Measurements from ENCODE around the gene STK11IP. TPM values are rescaled to one million over a fixed set of nuclear protein-coding genes. Genes with fewer than 3 reads are reported as not detected.

The STK11IP gene
- total and polyA plus RNA-seq, 2 of the 13 experiments (the other 11 are each of a cell fraction or from before 2014, with no cell fraction given) = 12.8 to 24.0 TPM

DNA sequence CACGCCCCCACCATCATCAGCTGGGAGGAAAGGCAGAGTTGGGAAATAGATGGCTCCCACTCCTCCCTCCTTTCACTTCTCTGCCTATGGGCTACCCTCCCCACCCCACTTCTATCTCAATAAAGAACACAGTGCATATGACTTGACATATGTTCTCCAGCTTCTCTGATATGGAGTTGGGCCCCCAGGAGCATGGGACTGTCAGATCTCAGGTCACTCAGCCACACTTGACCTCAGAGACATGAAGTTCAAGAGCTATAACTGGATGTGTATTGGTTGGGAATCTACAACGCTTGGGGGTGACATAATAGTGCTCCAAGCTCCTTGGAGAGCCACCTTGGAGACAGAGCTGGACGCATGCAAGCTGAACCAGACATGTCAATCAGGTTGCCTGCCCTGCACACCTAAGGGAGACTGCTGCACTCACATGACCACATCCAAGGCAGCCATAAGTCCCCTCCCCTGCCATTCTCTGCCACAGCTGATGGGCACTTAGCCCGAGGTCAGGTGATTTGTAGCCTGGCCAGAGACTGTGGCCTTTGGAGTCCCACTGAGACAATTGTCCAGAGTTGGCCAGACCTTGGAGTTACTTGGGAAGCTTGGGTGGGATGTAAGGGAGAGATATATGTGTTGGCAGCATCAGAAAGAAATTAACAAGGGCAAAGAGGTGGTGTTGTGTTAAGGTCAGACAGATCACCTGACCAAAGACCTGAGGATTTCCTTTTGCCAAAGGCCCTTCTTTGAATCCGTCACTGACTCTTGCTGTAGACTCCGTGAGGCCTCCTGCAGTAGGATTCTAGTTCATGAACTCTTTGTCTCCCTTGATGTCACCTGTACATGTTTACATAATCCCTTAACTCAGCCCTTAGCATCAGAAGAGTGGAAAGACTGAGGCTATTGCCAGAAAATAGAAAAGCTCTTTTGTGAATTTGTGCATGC, 21.8 kb upstream of the STK11IP start (continued):
- TF ChIP-seq TFAP4 (IDR thresholded peaks at IDR 0.05; ENCODE audit: borderline replicate concordance, low read depth) = peak; percentile 46; the same call in 1 of the 2 replicates
- TF ChIP-seq DRAP1 (CRISPR knock-in tag; IDR thresholded peaks at IDR 0.05) = peak; percentile 43; the same call in 1 of the 2 replicates
- TF ChIP-seq RBM39 (IDR thresholded peaks at IDR 0.05; ENCODE audit: low read depth, low read length, poor library complexity, severe bottlenecking) = no peak
- no peak for TF ChIP-seq ONECUT2 (CRISPR knock-in tag; IDR thresholded peaks at IDR 0.05)
- no peak for TF ChIP-seq HNRNPL (IDR thresholded peaks at IDR 0.05; ENCODE audit: low read depth, low read length)
- 0 out of 2 replicates have a peak, but pooled peaks have one; percentile 27 for TF ChIP-seq IRX3 (CRISPR knock-in tag; IDR thresholded peaks at IDR 0.05; ENCODE audit: borderline replicate concordance, low read depth)
- no peak for TF ChIP-seq MED8 (CRISPR knock-in tag; IDR thresholded peaks at IDR 0.05; ENCODE audit: insufficient replicate concordance)
- no peak for TF ChIP-seq ZSCAN25 (CRISPR knock-in tag; IDR thresholded peaks at IDR 0.05)
- TF ChIP-seq NR1H2 (CRISPR knock-in tag; IDR thresholded peaks at IDR 0.05; ENCODE audit: borderline replicate concordance, low read depth) = no peak
- no peak; the same call in 1 of the 2 replicates for TF ChIP-seq TRIM24 (CRISPR knock-in tag; IDR thresholded peaks at IDR 0.05)
- TF ChIP-seq ZNF430 (CRISPR knock-in tag; IDR thresholded peaks at IDR 0.05) = no peak
- no peak for TF ChIP-seq ZNF878 (CRISPR knock-in tag; IDR thresholded peaks at IDR 0.05)
- no peak for TF ChIP-seq SIX1 (CRISPR knock-in tag; IDR thresholded peaks at IDR 0.05; ENCODE audit: borderline replicate concordance)
- TF ChIP-seq ZFP1 (CRISPR knock-in tag; IDR thresholded peaks at IDR 0.05) = no peak
- TF ChIP-seq SOX5 (CRISPR knock-in tag; IDR thresholded peaks at IDR 0.05; ENCODE audit: borderline replicate concordance) = no peak
- TF ChIP-seq ZFX (CRISPR knock-in tag; IDR thresholded peaks at IDR 0.05; ENCODE audit: low read depth) = peak; percentile 35
- no peak for TF ChIP-seq MXD4 (CRISPR knock-in tag; IDR thresholded peaks at IDR 0.05)
- TF ChIP-seq ZNF598 (CRISPR knock-in tag; IDR thresholded peaks at IDR 0.05; ENCODE audit: borderline replicate concordance) = 0 out of 2 replicates have a peak, but pooled peaks have one; percentile 35
- TF ChIP-seq NR2F1 (CRISPR knock-in tag; IDR thresholded peaks at IDR 0.05) = 0 out of 4 replicates have a peak, but pooled peaks of 1 of the 2 experiments have one; percentile 27
- TF ChIP-seq, protein P1, sequence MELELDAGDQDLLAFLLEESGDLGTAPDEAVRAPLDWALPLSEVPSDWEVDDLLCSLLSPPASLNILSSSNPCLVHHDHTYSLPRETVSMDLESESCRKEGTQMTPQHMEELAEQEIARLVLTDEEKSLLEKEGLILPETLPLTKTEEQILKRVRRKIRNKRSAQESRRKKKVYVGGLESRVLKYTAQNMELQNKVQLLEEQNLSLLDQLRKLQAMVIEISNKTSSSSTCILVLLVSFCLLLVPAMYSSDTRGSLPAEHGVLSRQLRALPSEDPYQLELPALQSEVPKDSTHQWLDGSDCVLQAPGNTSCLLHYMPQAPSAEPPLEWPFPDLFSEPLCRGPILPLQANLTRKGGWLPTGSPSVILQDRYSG (CRISPR knock-in tag; IDR thresholded peaks at IDR 0.05) = no peak
- no peak for TF ChIP-seq ZNF704 (CRISPR knock-in tag; IDR thresholded peaks at IDR 0.05; ENCODE audit: borderline replicate concordance)
- peak; percentile 42; the same call in 1 of the 2 replicates for TF ChIP-seq YEATS2 (CRISPR knock-in tag; IDR thresholded peaks at IDR 0.05; ENCODE audit: borderline replicate concordance)
- TF ChIP-seq MED1 (CRISPR knock-in tag; IDR thresholded peaks at IDR 0.05) = peak; percentile 47; the same call in 1 of the 2 replicates
- TF ChIP-seq ZNF850 (CRISPR knock-in tag; conservative IDR thresholded peaks at IDR 0.05) = no peak
- no peak for TF ChIP-seq NFIB (CRISPR knock-in tag; IDR thresholded peaks at IDR 0.05; ENCODE audit: borderline replicate concordance)
- TF ChIP-seq KDM6A (CRISPR knock-in tag; IDR thresholded peaks at IDR 0.05; ENCODE audit: low read depth) = peak; percentile 25; the same call in 1 of the 2 replicates
- TF ChIP-seq KLF9 (CRISPR knock-in tag; IDR thresholded peaks at IDR 0.05; ENCODE audit: low read depth) = no peak

Measured in HepG2 (cell line).